GM19025 (cell line): ENCODE data around the gene CCNT2.
A peak's percentile ranks its signal among the peaks of the same experiment; 100 is the strongest.
"Not testable (repeated sequence)": the region's sequence is repeated elsewhere in the genome, so short reads cannot be mapped to it uniquely, and the experiment has no call there.

Source experiments
- ATAC-seq: cut with Tn5 transposase; IDR thresholded peaks from one replicate; pipeline ENCODE4 v1.9.1; 2021; ENCODE audit warnings: mild to moderate bottlenecking, low read depth, moderate library complexity; ENCODE audit not compliant: unreplicated experiment

CCNT2 gene

GRCh38 chr2:134973241-134974138 is 54.9 kb downstream of the CCNT2 start:
- ATAC-seq = no peak

GRCh38 chr2:134975281-134976009 is 56.8 kb downstream of the CCNT2 start:
- no peak for ATAC-seq

GRCh38 chr2:134976074-134976702 is 57.6 kb downstream of the CCNT2 start:
- ATAC-seq = no peak

GRCh38 chr2:134977104-134977503 is 58.5 kb downstream of the CCNT2 start:
- ATAC-seq = not testable (repeated sequence)

- ATAC-seq = no peak
These were observed 60.6 kb downstream of the CCNT2 start for GRCh38 chr2:134979221-134979620.

- ATAC-seq = no peak
These were observed 62.0 kb downstream of the CCNT2 start for GRCh38 chr2:134980639-134981038.

GRCh38 chr2:134982603-134983002 is 64.0 kb downstream of the CCNT2 start:
- no peak for ATAC-seq

- no peak for ATAC-seq
These were observed 66.4 kb downstream of the CCNT2 start for GRCh38 chr2:134985061-134985460.

GRCh38 chr2:134988994-134989605 is 70.5 kb downstream of the CCNT2 start:
- no peak for ATAC-seq

GRCh38 chr2:134999521-134999920 is 80.9 kb downstream of the CCNT2 start:
- ATAC-seq = no peak

- no peak for ATAC-seq
These were observed 84.2 kb downstream of the CCNT2 start for GRCh38 chr2:135002836-135003235.

- peak; percentile 81 for ATAC-seq
These were observed 85.6 kb downstream of the CCNT2 start for GRCh38 chr2:135004005-135004746.

GRCh38 chr2:135005753-135006152 is 87.1 kb downstream of the CCNT2 start:
- no peak for ATAC-seq
